DOHH2 (cell line): ENCODE results near the gene VWA3B.

ENCODE experiments used
- CTCF ChIP-seq: fragments of 200-600 bp; sonication (generic); IDR thresholded peaks from one replicate; pipeline ENCODE4 v1.5.1; 2014; ENCODE audit warnings: antibody characterized with exemption, mild to moderate bottlenecking, low read depth, low read length; ENCODE audit not compliant: poor library complexity, severe bottlenecking
- EZH2phosphoT487 ChIP-seq: fragments of 200-600 bp; sonication (generic); IDR thresholded peaks from 2 replicates; pipeline ENCODE4 v1.6.1; 2017; ENCODE audit warnings: borderline replicate concordance, mild to moderate bottlenecking, antibody characterized with exemption, low read length, moderate library complexity, mixed read lengths

- TF ChIP-seq CTCF (no peak), EZH2phosphoT487 (no peak)
Measured at GRCh38 chr2:98153481-98153880, 66.5 kb downstream of the VWA3B start.
